ENCODE results near the gene PPP4R2. TPM values are rescaled to one million over a fixed set of nuclear protein-coding genes. Genes with fewer than 3 reads are reported as not detected.
"Not testable (repeated sequence)": the region's sequence is repeated elsewhere in the genome, so short reads cannot be mapped to it uniquely, and the experiment has no call there.

The PPP4R2 gene
- polyA plus RNA-seq, 6 donors from 2014 or later = 18.0 to 42.7 (median 30.2) TPM

- H3K27me3 Mint-ChIP-seq = no peaks in the 10 kb centered on the region
- no peak overlapping the region for H3K4me3 Mint-ChIP-seq
- ATAC-seq (ENCODE audit: low read depth in 2 of 2) (no peak), DNase-seq (no peak)
- no peaks in the 10 kb centered on the region for H3K36me3 Mint-ChIP-seq
- no peaks in the 10 kb centered on the region for H3K4me1 Mint-ChIP-seq
- no peak overlapping the region for H3K27ac Mint-ChIP-seq
- no peaks in the 10 kb centered on the region for H3K9me3 Mint-ChIP-seq
Measured at GRCh38 chr3:72991522-72991921, 5.1 kb upstream of the PPP4R2 start.

GRCh38 chr3:72993391-72993790 is 3.2 kb upstream of the PPP4R2 start:
- Mint-ChIP-seq H3K27me3 (no peaks in the 10 kb centered on the region), H3K4me1 (peaks cover 8 to 12% (median 9%) of the 10 kb centered on the region in 3 donors), H3K36me3 (no peaks in the 10 kb centered on the region), H3K9me3 (no peaks in the 10 kb centered on the region), H3K4me3 (peak overlapping the region in 3 of 8 donors; percentile 7 to 75 (median 61)), H3K27ac (no peak overlapping the region)
- ATAC-seq (ENCODE audit: low read depth in 2 of 2) (no peak), DNase-seq (no peak)

GRCh38 chr3:72995337-72995736 is 1.3 kb upstream of the PPP4R2 start:
- H3K36me3 Mint-ChIP-seq = no peaks in the 10 kb centered on the region
- ATAC-seq (ENCODE audit: low read depth in 2 of 2) (no peak), DNase-seq (no peak)
- peak overlapping the region in 5 of 8 donors; percentile 48 to 94 (median 91) for H3K4me3 Mint-ChIP-seq
- H3K27ac Mint-ChIP-seq = peak overlapping the region in 3 of 6 donors; percentile 5 to 85 (median 44)
- H3K27me3 Mint-ChIP-seq = no peaks in the 10 kb centered on the region
- no peaks in the 10 kb centered on the region for H3K9me3 Mint-ChIP-seq
- H3K4me1 Mint-ChIP-seq = peaks cover 19 to 26% (median 25%) of the 10 kb centered on the region in 3 donors

- ATAC-seq (ENCODE audit: low read depth in 2 of 2) (no peak), DNase-seq (no peak)
- H3K36me3 Mint-ChIP-seq = no peaks in the 10 kb centered on the region
- no peaks in the 10 kb centered on the region for H3K27me3 Mint-ChIP-seq
- H3K4me3 Mint-ChIP-seq = peak overlapping the region; percentile 80 to 96 (median 91)
- no peaks in the 10 kb centered on the region for H3K9me3 Mint-ChIP-seq
- H3K27ac Mint-ChIP-seq = peak overlapping the region; percentile 62 to 92 (median 80)
- peaks cover 24 to 33% (median 32%) of the 10 kb centered on the region in 3 donors for H3K4me1 Mint-ChIP-seq
Measured at GRCh38 chr3:72996121-72996472, 514 bp upstream of the PPP4R2 start.

- Mint-ChIP-seq H3K9me3 (no peaks in the 10 kb centered on the region), H3K27me3 (no peaks in the 10 kb centered on the region), H3K27ac (peak overlapping the region; percentile 85 to 97 (median 93)), H3K4me3 (peak overlapping the region; percentile 80 to 96 (median 91)), H3K36me3 (peaks cover 0 to 5% of the 10 kb centered on the region in 2 donors), H3K4me1 (peaks cover 29 to 43% (median 42%) of the 10 kb centered on the region in 3 donors)
- peak; percentile 20 for ATAC-seq (ENCODE audit: low read depth in 2 of 2)
- DNase-seq = peak; percentile 40
Measured at GRCh38 chr3:72997421-72997961, 880 bp downstream of the PPP4R2 start.

GRCh38 chr3:72998466-72998865 is 1.9 kb downstream of the PPP4R2 start:
- H3K4me3 Mint-ChIP-seq = peak overlapping the region; percentile 15 to 94 (median 52)

GRCh38 chr3:72999951-73000350 is 3.3 kb downstream of the PPP4R2 start:
- Mint-ChIP-seq H3K27me3 (no peaks in the 10 kb centered on the region), H3K36me3 (peaks cover 5 to 11% of the 10 kb centered on the region in 2 donors), H3K27ac (peak overlapping the region in 2 of 6 donors; percentile 45 to 59), H3K9me3 (no peaks in the 10 kb centered on the region), H3K4me1 (peaks cover 31 to 59% (median 57%) of the 10 kb centered on the region in 3 donors), H3K4me3 (peak overlapping the region in 1 of 8 donors; percentile 2)
- DNase-seq (no peak), ATAC-seq (ENCODE audit: low read depth in 2 of 2) (no peak)

More at GRCh38 chr3:72998466-72998865, 1.9 kb downstream of the PPP4R2 start:
- peak overlapping the region in 2 of 6 donors; percentile 12 to 36 for H3K27ac Mint-ChIP-seq
- ATAC-seq (ENCODE audit: low read depth in 2 of 2) = no peak
- no peaks in the 10 kb centered on the region for H3K27me3 Mint-ChIP-seq
- H3K9me3 Mint-ChIP-seq = no peaks in the 10 kb centered on the region
- H3K4me1 Mint-ChIP-seq = peaks cover 29 to 51% (median 48%) of the 10 kb centered on the region in 3 donors
- peaks cover 0 to 5% of the 10 kb centered on the region in 2 donors for H3K36me3 Mint-ChIP-seq
- DNase-seq = no peak

GRCh38 chr3:73003050-73003449 is 6.4 kb downstream of the PPP4R2 start:
- peaks cover 34 to 69% (median 52%) of the 10 kb centered on the region in 3 donors for H3K4me1 Mint-ChIP-seq
- H3K9me3 Mint-ChIP-seq; DNase-seq; H3K27me3 Mint-ChIP-seq; ATAC-seq (ENCODE audit: low read depth in 2 of 2); H3K4me3 Mint-ChIP-seq: not testable (repeated sequence)
- H3K27ac Mint-ChIP-seq = peak overlapping the region in 3 of 6 donors; percentile 38 to 86 (median 62)
- H3K36me3 Mint-ChIP-seq = peaks cover 15 to 28% of the 10 kb centered on the region in 2 donors

- DNase-seq (no peak), ATAC-seq (ENCODE audit: low read depth in 2 of 2) (no peak)
- H3K27me3 Mint-ChIP-seq = no peaks in the 10 kb centered on the region
- H3K4me1 Mint-ChIP-seq = peaks cover 37 to 70% (median 52%) of the 10 kb centered on the region in 3 donors
- H3K9me3 Mint-ChIP-seq = peaks cover 0 to 2% (median 0%) of the 10 kb centered on the region in 7 donors
- H3K27ac Mint-ChIP-seq = peak overlapping the region in 1 of 6 donors; percentile 43
- H3K36me3 Mint-ChIP-seq = peaks cover 15 to 28% of the 10 kb centered on the region in 2 donors
- peak overlapping the region in 1 of 8 donors; percentile 73 for H3K4me3 Mint-ChIP-seq
Measured at GRCh38 chr3:73004316-73004715, 7.7 kb downstream of the PPP4R2 start.

GRCh38 chr3:73007992-73008712 is 11.5 kb downstream of the PPP4R2 start:
- Mint-ChIP-seq H3K27me3 (no peaks in the 10 kb centered on the region), H3K36me3 (peaks cover 16 to 28% of the 10 kb centered on the region in 2 donors), H3K4me3 (peak overlapping the region in 1 of 8 donors; percentile 5), H3K9me3 (peaks cover 0 to 2% (median 0%) of the 10 kb centered on the region in 7 donors), H3K27ac (peak overlapping the region in 2 of 6 donors; percentile 17 to 58), H3K4me1 (peaks cover 37 to 81% (median 56%) of the 10 kb centered on the region in 3 donors)
- no peak for DNase-seq
- ATAC-seq (ENCODE audit: low read depth in 2 of 2) = no peak

GRCh38 chr3:73009008-73009407 is 12.4 kb downstream of the PPP4R2 start:
- H3K4me1 Mint-ChIP-seq = peaks cover 37 to 74% (median 57%) of the 10 kb centered on the region in 3 donors
- peaks cover 0 to 2% (median 0%) of the 10 kb centered on the region in 7 donors for H3K9me3 Mint-ChIP-seq
- ATAC-seq (ENCODE audit: low read depth in 2 of 2) = no peak
- H3K36me3 Mint-ChIP-seq = peaks cover 16 to 27% of the 10 kb centered on the region in 2 donors
- H3K27ac Mint-ChIP-seq = peak overlapping the region in 3 of 6 donors; percentile 17 to 72 (median 40)
- no peak for DNase-seq
- no peak overlapping the region for H3K4me3 Mint-ChIP-seq
- no peaks in the 10 kb centered on the region for H3K27me3 Mint-ChIP-seq

- ATAC-seq (ENCODE audit: low read depth in 2 of 2) (no peak), DNase-seq (no peak)
- Mint-ChIP-seq H3K27me3 (no peaks in the 10 kb centered on the region), H3K9me3 (peaks cover 0 to 2% (median 0%) of the 10 kb centered on the region in 7 donors), H3K4me3 (no peak overlapping the region), H3K4me1 (peaks cover 34 to 68% (median 56%) of the 10 kb centered on the region in 3 donors), H3K36me3 (peaks cover 16 to 20% of the 10 kb centered on the region in 2 donors), H3K27ac (peak overlapping the region in 3 of 6 donors; percentile 16 to 26 (median 24))
Measured at GRCh38 chr3:73009750-73010149, 13.1 kb downstream of the PPP4R2 start.

- Mint-ChIP-seq H3K27me3 (no peaks in the 10 kb centered on the region), H3K4me3 (no peak overlapping the region), H3K27ac (peak overlapping the region in 3 of 6 donors; percentile 16 to 60 (median 26)), H3K36me3 (peaks cover 16% of the 10 kb centered on the region in 2 donors), H3K4me1 (peaks cover 34 to 68% (median 59%) of the 10 kb centered on the region in 3 donors), H3K9me3 (peaks cover 0 to 2% (median 0%) of the 10 kb centered on the region in 7 donors)
- DNase-seq (no peak), ATAC-seq (ENCODE audit: low read depth in 2 of 2) (no peak)
Measured at GRCh38 chr3:73010158-73010557, 13.5 kb downstream of the PPP4R2 start.
